Stimulated activated naive CD8-positive, alpha-beta T cell treated with anti-CD3 and anti-CD28 coated beads, Interleukin-15, Interleukin-2, amounts not matched to agents 100 U/mL and 50 U/mL, for 24 hours (primary cell): Measurements from ENCODE around the gene IRS2.

Source experiments
- ATAC-seq: fragments of 150-1000 bp; cut with Tn5 transposase; one replicate; pipeline ENCODE4 v1.10.0; 2021
- DNase-seq: peaks from one replicate; pipeline ENCODE4 v3.0.0; 2021

IRS2 gene

GRCh38 chr13:109779876-109780510 lies 6.4 kb downstream of the IRS2 start:
- no peak for ATAC-seq
- DNase-seq: no peak

DNA sequence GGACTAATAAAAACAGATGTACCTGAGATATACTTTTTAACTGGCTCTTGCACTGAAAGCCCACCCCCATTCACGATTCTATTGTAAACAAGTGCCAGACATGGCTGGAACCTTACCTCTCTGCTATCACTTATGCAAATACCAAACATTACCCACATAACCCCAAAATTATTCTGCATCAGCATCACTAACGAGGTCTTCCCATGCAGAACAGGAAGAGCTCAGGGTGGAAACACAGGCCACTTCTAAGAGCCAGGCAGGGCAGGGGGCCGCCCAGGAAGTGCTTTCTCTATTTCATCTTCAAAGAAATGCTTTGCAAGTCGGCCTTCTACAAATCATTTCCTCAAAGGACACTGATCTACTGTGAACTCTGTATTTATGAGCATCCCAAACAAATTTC lies 7.3 kb downstream of the IRS2 start:
- DNase-seq (peak; percentile 33), ATAC-seq (peak; percentile 75)

- no peak for DNase-seq
- ATAC-seq: peak; percentile 22
Measured at GRCh38 chr13:109778102-109778542, 8.3 kb downstream of the IRS2 start.

DNA sequence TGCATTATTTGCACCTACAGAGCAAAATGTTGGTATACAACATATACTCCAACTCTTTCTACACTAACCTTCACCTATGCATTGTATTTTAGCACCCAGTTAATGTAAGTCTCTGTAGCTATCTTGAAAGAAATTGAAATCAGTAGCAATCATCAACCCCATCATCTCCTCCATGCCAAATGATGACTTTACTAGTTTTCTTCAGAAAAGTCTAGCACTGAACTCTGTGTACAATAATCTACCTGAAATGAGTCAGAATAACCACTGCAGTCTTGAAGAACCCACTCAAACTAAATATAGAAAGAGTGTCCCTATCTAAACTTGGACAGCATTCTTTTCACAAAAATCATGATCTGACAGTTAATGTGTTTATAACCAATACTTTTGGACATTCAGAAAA lies 9.8 kb downstream of the IRS2 start:
- no peak for ATAC-seq
- no peak for DNase-seq

DNA sequence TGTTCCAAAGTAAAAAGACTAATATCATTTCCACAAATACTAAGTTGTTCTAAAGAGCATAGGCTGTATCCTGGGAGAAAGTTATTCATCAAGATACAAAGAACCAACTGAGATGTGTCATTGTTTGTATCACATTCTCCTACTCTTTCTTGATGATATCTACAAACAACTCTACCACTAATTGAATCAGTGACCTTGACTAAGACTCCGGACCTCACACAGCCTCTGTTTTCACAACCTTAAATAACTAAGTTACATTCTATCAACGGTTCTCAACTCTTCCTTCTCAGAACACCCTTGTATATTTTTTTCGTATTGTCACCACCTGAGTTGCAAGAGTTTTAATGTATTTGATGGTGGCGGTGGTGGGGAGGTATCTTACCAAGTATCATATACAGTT lies 12.6 kb downstream of the IRS2 start:
- ATAC-seq (peak; percentile 33), DNase-seq (no peak)

GRCh38 chr13:109773276-109773675 lies 13.1 kb downstream of the IRS2 start:
- peak; percentile 34 for DNase-seq
- peak; percentile 67 for ATAC-seq

GRCh38 chr13:109771926-109772325 lies 14.5 kb downstream of the IRS2 start:
- ATAC-seq (no peak), DNase-seq (no peak)

GRCh38 chr13:109770436-109770835 lies 15.9 kb downstream of the IRS2 start:
- no peak for DNase-seq
- no peak for ATAC-seq

DNA sequence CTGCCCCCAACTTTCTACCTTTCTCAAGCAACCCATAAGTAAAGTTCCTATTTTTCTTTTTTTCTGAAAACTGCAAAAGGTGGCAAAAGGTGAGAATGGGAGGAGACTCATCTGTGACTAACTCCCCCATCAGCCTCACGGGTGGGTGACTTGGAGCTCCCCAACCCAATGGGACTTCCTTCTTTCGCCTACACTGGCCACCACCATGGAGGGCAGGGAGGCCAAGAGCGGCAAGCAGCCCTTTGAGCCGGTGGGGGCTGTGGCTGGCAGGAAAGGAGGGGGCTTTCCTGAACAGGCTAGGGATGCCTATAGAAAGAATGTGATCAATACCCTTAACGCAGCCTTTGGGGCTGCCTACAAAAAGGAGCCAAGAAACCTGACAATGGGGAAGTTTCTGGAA lies 16.5 kb downstream of the IRS2 start:
- ATAC-seq (no peak), DNase-seq (no peak)

DNA sequence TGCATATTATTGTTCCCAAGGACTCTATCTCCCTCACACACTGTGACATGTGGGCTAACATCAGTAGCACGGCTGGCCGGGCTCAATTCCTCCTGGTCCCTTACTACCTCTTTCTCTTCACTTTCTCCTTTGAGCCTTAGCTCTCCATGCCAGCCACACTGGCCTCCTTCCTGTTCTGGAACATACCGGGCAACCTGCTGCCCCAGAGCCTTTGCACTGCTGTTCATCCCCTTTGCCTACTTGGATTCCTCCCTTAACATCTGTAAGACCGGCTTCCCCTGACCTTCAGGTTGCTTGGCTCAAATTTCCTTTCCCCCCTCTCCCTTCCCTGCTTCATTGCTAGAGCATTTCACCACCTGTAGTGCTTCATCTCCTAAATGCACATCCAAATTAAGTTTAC lies 17.1 kb downstream of the IRS2 start:
- ATAC-seq (no peak), DNase-seq (no peak)

DNA sequence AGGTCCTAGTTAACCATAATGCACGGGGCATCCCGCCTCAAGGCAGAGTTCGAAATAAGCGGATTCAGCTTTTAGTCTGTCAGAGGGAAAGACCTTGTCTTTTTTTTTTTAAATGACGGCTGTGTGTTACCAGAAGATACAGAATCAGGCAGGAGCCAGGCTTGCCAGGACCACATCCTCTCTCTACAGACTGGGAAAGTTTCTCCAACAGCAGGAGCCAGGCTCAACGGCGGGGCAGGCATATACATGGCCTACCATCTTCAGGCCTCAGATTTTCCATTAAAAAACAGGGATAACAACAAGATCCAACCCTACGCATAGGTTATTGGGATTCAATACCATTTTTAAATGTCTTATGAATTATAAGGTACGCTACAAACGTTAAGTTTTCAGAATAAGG lies 17.8 kb downstream of the IRS2 start:
- ATAC-seq (no peak), DNase-seq (no peak)

DNA sequence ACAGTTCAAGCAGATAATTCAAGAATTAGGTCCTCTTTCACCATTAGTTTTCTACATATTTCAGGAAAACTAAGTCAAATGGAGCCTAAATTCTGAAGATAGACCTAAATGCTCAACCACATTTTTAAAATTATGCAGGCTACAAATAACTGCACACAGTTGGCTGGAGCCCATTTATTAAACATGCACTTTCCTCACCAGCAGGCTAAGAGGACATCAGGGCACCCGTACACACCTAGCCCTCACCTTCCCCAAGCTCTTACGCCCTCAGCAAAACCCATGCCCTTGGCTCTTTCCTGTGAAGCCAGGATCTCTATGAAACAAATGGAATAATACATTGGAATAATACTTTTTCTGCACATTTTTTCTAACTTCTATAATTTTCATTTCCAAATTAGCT lies 18.2 kb downstream of the IRS2 start:
- no peak for DNase-seq
- ATAC-seq: no peak

DNA sequence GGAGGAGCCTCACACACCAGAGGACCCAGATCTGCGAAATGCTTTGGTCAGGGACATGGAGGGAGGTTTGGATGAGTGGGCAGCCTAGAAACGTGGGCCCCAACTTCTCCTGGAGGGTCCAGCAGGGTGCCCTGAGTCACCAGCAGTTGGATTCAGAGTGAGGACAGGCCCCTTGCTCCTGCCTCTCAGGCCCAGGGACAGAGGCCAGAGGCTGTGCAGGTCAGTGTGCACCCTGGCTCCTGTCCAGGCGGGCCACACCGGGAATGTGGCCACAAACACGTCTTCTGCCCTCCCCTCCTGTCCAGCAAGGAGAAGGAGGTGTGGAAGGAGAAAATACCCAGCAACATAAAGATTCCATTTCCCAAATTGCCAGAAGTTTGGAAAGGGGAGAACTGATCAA lies 19.4 kb downstream of the IRS2 start:
- ATAC-seq: no peak
- DNase-seq: no peak

- ATAC-seq (peak; percentile 86), DNase-seq (no peak)
Measured at GRCh38 chr13:109764470-109765291, 21.7 kb downstream of the IRS2 start.

DNA sequence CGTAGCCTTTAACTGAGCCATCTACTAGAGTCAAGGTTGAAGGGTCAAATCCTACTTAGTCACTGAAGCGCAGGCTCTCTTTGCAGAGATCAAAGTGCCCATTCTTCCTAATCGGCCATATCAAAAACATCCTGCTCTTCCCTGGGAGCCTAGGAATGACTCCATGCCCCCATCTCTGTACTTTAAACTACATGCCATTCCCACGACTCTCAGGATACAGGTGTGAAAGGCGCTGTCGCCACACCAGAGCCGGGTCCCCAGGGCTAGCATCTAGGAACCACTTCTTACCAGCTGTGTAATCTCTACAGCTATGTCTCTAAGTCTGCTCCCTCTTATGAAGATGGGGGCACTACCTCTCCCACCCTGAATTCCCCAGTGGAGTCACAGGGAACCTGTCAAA lies 22.3 kb downstream of the IRS2 start:
- no peak for DNase-seq
- ATAC-seq: no peak

DNA sequence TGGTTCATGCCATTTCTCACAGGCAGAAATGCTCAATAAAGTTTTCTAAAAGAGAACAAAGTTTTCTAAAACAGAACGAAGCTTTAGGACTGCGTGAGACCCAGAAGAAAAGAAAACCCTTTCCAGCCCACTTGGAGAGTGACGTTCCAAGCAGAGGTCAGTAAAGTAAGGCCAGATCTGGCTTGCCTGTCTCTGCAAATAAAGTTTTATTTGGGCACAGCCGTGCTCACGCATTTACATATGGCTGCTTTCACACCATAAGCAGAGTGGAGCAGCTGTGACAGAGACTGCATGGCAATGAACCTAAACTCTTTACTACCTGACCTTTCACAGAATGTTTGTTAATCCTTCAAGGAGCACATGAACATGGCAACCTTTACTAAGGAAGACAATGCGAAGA lies 23.6 kb downstream of the IRS2 start:
- ATAC-seq (no peak), DNase-seq (no peak)

GRCh38 chr13:109761695-109762094 lies 24.7 kb downstream of the IRS2 start:
- DNase-seq: no peak

GRCh38 chr13:109760951-109761350 lies 25.4 kb downstream of the IRS2 start:
- ATAC-seq: no peak

More at GRCh38 chr13:109761695-109762094, 24.7 kb downstream of the IRS2 start:
- no peak for ATAC-seq

GRCh38 chr13:109760402-109760801 lies 26.0 kb downstream of the IRS2 start:
- ATAC-seq: no peak
- no peak for DNase-seq

More at GRCh38 chr13:109760951-109761350, 25.4 kb downstream of the IRS2 start:
- no peak for DNase-seq

GRCh38 chr13:109759609-109760008 lies 26.8 kb downstream of the IRS2 start:
- DNase-seq: no peak

DNA sequence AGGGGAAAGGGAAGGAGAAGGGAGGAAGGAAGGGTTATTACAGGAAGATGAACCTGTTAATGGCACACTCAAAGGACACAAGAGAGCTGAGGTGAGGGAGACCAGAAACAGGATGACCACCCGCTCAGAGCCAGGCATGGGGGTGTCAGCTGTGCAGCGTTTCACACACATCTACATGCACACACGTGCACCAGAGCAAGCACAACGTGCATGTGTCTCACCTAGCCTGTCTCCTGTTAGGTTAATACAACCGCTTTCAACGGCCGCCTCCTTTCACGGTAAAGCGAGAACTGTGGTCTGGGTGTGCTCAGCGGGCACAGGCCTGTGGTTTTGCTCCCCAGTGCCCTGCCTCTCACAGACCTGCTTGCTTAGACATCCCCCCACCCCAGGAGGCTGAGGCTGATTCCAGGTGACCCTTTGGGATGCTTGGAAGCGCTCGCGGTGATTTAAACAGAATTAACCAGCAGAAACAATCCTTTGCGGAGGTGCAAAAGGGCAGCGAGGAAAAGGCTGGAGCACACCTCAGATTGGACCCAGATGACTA lies 27.4 kb downstream of the IRS2 start:
- DNase-seq (no peak), ATAC-seq (no peak)

More at GRCh38 chr13:109759609-109760008, 26.8 kb downstream of the IRS2 start:
- ATAC-seq: no peak

GRCh38 chr13:109756778-109757177 lies 29.6 kb downstream of the IRS2 start:
- DNase-seq (no peak), ATAC-seq (no peak)

GRCh38 chr13:109755997-109756396 lies 30.4 kb downstream of the IRS2 start:
- ATAC-seq (no peak), DNase-seq (no peak)
